Amygdala (tissue), 56 donors: ENCODE measurements around the gene CRAT.

Experiments used
- DNase-seq, 56 donors: peaks; one replicate each; lab custom pipeline; 2025; lab: John Stamatoyannopoulos, UW

The CRAT gene

DNA sequence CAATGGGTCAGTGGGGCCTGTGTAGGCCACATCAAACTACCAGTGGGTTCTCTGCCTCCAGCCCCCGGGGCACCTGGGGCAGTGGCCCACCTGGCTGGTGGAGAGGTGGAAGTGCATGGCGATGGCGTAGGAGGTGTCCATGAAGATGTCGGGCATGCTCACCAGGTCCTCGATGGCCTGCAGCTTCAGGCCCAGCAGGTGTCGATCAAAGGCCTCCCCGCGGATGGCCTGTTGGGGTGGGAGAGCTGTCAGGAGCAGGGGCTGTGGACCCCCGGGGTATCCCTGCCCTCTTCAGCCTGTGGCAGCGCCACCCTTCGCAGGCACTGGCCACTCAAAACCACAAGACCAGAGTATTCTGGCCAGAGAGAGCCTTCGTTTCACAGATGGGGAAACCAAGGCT is 14.7 kb downstream of the CRAT start:
- no peak for DNase-seq

DNA sequence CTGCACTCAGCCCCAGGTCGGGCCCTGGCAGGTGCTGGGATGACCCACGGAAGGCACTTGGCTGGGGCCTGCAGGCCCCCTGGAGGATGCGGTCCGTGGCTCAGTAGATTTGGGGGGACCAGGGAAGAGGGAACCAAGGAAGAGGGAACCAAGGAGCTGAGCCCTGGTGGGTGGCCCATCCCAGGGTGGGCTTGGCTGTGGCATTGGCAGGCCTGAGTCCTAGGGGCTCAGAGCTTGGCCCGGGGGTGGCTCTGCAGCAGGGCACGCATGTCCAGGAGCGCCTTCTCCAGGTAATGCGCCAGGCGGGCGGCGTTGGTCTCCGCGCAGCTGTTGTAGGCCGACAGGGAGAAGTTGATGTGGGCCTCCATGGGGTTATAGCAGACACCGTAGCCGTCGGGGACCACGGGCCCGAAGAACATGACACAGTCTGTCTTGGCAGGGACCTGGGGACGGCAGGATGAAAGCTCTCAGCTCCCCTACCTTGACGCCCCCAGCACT is 15.4 kb downstream of the CRAT start:
- DNase-seq = no peak

DNA sequence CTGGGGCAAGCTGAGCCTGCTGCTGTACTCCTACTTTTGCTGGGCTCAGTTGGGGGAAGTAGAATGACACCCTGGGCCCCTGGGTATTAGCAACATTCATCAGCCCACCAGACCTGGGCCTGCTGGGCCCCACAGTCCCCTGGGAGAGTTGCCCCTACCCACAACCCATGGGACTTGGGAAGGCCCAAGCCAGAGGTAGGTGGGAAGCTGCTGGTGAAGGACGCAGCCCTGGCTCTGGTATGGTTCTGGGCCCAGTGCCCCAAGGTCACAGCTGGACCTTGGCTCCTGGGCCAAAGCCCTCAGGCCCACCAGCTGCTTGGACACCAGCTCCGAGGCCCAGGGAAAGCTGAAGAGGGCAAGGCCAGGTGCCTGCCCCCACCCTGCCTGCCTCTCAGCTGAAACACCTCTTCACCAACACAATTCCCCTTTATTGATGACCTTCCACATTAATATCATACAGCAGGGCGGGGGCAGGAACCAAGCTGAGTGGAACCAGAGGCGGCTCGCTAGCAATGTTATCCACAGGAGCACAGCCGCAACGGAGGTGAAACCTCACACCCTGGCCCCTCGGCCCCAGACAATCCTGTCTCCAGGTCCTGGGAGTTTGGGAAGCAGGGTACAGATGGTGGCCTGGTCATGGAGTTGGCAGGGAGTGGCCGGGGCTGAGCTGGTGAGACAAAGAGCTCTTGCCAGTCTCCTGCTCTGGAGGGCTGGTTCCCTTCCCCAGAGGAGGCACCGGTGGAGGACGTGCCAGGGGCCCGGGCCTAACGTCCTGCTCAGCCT is 16.0 kb downstream of the CRAT start:
- no peak for DNase-seq

DNA sequence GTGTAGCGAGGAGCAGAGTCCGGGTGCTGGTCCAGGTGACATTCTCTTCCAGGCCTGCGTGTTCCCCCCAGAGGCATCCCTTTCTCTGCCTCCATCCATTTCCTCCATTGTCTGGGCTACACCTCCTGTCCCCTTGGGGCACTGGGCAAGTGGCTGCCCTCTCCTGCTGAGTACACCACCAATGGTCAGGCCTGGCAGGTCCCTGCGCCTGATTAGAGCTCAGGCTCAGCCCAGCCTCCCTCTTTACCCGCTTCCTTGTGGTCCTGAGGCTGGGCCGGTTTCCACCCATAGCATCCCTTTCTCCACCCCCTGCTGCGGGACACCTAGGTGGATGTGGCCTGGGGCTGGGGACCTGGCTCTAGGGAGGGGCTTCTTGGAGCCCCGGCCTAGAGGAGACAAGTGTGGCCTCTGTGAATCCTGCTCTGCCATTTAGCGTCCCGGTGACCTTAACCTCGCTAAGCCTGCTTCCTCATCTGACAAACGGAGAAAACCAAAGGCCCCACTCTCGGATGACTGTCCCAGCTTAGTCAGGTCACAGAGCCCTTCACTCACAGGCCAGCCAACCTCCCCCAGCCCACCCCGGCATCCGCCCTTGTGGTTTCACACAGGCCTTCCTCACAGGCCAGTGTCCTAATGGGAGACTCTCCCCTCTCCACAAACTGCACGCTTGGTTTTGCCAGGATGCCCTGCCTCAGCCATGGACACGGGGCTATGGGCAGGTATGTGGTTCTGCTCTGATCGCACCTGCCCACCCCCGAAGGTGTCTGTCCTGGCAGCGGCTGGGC is 16.8 kb downstream of the CRAT start:
- DNase-seq = no peak

- DNase-seq = no peak
These were observed 21.3 kb downstream of the CRAT start for GRCh38 chr9:129089246-129089645.

- DNase-seq = no peak
These were observed 26.5 kb downstream of the CRAT start for GRCh38 chr9:129084087-129084486.

DNA sequence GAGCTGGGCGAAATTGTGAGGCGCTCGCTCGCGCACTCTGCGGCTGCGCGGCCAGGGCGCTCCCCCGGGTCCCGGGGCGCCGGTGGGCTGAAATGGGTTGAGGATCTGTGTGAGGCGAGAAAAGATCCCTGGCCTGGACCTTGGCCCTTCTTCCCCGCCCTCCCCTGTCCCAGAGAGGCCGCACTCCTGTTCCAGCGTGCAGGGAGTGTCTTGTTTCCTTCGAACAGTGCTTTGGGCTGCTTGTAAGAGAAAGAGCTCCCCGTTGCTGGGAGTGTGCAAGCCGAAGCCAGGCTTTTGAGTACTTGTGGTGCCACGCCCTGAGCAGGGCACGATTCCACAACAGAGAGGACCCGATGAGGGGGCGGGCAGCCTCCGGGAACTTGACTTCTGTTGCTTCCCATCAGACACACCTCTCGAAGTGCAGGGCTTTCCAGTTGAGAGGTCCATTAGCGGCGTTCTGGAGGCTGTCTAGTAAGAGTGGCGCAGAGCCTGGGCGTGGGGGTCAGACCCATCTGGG is 29.1 kb downstream of the CRAT start:
- peak in 2 of 56 donors; percentile 57 to 58 for DNase-seq

DNA sequence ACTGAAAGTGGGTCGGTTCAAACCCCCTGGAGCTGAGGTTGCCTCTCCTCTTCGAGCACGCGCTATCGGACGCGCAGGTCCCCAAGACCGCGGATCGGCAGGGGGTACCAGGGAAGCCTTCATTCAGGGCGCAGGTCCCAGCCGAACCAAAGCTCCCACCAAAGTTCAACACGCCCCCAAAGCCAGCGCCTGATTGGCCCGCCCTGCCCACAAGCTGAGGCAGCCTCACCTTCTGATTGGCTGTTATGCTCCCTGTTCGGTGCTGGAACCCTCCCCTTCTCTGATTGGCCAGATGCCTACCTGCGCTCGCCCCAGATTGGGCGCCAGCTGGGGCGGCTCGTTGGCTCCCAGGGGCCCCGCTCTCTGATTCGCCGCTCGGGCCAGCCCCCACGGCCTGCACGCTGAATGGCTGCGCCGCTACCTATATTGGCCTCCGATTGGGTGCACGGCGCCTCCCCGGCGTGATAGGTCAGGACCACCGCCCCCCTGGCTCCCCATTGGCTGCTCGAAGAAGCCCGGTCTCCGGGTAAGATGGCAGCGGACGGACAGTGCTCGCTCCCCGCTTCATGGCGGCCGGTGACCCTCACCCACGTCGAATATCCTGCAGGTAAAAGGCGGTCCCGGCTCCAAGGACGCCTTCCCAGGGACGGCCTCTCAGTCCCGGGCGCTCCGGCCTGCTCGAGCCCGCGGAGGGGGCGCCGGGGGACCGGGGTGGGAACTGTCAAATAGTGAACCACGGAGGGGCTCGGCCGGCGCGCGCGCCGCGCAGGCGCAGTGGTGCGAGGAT is 29.8 kb downstream of the CRAT start, which contains the start of gene DOLPP1:
Gene DOLPP1 (plus strand): TSS at position 511 of the 787 bp plus-strand sequence. CDS start 21 bp downstream, at position 532.
- peak; percentile 94 to 100 (median 98) for DNase-seq

- DNase-seq = no peak
These were observed 30.3 kb downstream of the CRAT start for GRCh38 chr9:129080298-129080600.

GRCh38 chr9:129079829-129080228 is 30.8 kb downstream of the CRAT start:
- no peak for DNase-seq

GRCh38 chr9:129078691-129079503 is 31.7 kb downstream of the CRAT start:
- DNase-seq = no peak

DNA sequence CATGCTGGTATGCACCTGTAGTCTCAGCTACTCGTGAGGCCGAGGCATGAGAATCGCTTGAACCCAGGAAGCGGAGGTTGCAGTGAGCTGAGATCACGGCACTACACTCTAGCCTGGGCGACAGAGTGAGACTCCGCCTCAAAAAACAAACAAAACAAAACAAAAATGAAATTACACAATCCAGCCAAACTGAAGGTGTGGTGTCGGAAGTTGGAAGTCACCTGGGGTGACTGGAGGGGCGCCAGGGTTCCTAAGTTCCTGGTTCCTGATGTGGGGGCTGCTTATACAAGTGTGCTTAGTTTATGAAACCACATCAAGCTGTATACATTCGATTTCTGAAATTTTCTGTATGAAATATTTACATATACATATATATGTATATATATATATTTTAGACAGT is 33.4 kb downstream of the CRAT start:
- DNase-seq = no peak

GRCh38 chr9:129076640-129077037 is 34.0 kb downstream of the CRAT start:
- DNase-seq = no peak

- no peak for DNase-seq
These were observed 34.5 kb downstream of the CRAT start for GRCh38 chr9:129075996-129076639.

- DNase-seq = no peak
These were observed 36.5 kb downstream of the CRAT start for GRCh38 chr9:129074106-129074505.

DNA sequence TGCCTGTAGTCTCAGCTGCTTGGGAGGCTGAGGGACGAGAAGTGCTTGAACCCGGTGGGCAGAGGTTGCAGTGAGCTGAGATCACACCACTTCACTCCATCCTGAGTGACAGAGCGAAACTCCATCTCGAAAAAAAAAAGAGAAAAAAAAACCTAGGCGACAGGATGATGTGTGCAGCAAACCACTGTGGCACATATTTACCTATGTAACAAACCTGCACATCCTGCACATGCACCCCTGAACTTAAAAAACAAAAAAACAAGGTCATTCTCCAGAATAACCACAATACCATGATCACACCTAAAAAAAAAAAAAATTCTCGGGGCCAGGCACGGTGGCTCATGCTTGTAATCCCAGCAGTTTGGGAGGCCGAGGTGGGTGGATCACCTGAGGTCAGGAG is 37.2 kb downstream of the CRAT start:
- no peak for DNase-seq

- no peak for DNase-seq
These were observed 38.4 kb downstream of the CRAT start for GRCh38 chr9:129072171-129072570.

DNA sequence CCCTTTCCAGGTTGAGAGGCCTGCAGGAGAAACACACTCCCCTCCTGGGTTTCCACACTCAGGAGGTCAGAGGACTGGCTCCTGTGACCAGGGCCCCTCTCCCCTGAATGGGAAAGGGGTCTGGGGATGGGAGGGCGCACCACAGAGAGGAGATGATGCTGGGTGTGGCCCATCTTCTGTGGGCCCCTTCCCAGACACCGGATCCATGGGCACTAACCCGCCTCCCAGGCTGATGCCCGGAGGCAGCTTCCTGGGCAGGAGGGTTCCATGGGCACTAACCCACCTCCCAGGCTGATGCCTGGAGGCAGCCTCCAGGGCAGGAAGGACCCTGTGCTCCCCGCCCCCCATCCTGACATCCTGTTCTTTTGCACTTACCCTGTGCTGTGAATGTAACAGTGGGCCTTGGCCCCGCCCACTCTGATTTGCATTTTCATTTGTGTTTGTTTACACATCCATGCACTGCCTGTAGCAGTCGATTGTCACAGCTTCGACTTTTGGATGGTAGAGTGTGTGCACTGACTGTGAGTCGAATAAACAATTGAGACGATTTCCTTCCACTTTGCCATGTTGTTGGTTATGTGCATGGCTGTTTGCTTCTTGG is 39.0 kb downstream of the CRAT start:
- peak in 3 of 56 donors; percentile 6 to 13 (median 12) for DNase-seq
